ENCODE data around the gene CCNYL1. TPM values are rescaled to one million over a fixed set of nuclear protein-coding genes. Genes with fewer than 3 reads are reported as not detected.
"Not testable (repeated sequence)": the region's sequence is repeated elsewhere in the genome, so short reads cannot be mapped to it uniquely, and the experiment has no call there.

Gene CCNYL1
- total RNA-seq, 2 donors from 2014 or later, result 5.1 to 7.0 TPM

GRCh38 chr2:207750345-207750744, 38.9 kb downstream of the CCNYL1 start:
- Mint-ChIP-seq H3K36me3 (ENCODE audit: insufficient read depth in 2 of 2) (peaks cover 0 to 4% of the 10 kb centered on the region in 2 donors), H3K27me3 (ENCODE audit: low read depth) (no peaks in the 10 kb centered on the region), H3K4me3 (no peak overlapping the region)

DNA sequence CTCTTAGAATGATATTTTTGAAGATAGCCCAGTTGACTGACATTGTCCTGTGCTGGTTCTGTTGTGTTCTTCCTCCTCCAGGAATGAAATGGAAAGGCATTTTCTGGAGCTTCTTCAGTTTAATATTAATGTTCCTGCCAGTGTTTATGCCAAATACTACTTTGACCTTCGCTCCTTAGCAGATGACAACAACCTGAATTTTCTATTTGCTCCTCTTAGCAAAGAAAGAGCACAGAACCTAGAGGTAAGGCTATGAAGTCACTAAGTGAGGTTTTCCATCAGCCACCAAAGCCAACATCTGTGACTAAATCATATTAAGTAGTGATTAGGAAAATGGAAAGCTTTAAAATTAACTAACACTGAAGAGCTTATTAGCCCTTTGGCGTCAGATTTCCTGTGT, 39.4 kb downstream of the CCNYL1 start:
- peaks cover 0 to 4% of the 10 kb centered on the region in 2 donors for H3K36me3 Mint-ChIP-seq (ENCODE audit: insufficient read depth in 2 of 2)
- H3K27me3 Mint-ChIP-seq (ENCODE audit: low read depth), result no peaks in the 10 kb centered on the region
- no peak overlapping the region for H3K4me3 Mint-ChIP-seq
- no peaks in the 10 kb centered on the region for H3K4me1 Mint-ChIP-seq (ENCODE audit: low read depth)
- ATAC-seq (replicated peaks in 1 of 2), result no peak
- DNase-seq, result no peak
- no peak overlapping the region for H3K27ac Mint-ChIP-seq
- no peaks in the 10 kb centered on the region for H3K9me3 Mint-ChIP-seq

More at GRCh38 chr2:207750345-207750744, 38.9 kb downstream of the CCNYL1 start:
- Mint-ChIP-seq H3K27ac (no peak overlapping the region), H3K4me1 (ENCODE audit: low read depth) (no peaks in the 10 kb centered on the region), H3K9me3 (no peaks in the 10 kb centered on the region)
- ATAC-seq (replicated peaks in 1 of 2), result no peak
- no peak for DNase-seq

DNA sequence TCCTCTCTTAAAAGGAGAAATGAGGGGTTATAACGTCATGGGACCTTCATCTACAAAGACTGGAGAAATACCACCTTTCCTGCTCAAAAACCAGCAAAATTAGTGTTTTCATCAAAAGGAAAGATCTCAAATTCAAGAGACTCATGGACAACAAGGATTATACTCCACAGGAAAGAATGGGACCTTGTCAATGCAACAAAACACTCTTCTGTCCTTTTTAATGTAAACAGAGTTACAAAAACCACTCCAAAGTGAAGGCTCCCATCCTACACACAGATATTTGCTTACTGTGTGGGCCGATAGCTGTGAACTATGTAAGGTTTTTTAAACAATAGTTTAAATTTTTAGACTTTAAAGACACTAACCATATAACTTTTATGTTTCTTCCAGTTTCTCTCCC, 42.2 kb downstream of the CCNYL1 start:
- not testable (repeated sequence) for ATAC-seq (replicated peaks in 1 of 2)

DNA sequence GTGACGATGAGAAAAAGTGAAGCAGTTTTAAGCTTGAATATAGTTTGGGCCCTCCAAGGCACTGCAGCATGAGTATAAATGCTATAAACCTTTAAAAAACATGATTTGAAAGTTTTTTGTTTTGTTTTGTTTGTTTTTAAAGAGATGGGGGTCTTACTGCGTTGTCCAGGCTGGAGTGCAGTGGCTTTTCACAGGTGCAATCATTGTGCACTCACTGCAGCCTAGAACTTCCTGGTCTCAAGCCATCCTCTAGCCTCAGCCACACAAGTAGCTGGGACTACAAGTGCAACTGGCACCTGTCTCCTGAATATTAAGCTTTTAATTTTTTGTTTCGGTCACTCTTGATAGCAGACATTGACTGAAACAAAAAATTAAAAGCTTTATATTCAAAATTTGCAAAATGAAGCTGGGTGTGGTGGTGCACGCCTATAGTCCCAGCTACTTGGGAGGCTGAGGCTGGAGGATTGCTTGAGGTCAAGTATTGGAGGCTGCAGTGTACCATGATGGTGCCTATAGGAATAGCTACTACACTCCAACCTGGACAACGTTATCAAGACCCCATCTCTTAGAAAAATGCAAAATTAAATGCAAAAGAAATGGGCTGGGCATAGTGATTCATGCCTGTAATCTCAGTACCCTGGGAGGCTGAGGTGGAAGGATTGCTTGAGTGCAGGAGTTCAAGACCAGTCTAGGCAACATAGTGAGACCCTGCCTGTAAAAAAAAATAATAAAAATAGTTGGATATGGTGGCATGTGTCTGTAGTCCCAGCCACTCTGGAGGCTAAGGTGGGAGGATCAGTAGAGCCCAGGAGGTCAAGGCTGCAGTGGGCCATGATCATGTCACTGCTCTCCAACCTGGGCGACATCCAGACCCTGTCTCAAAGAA, 43.3 kb downstream of the CCNYL1 start:
- H3K27ac Mint-ChIP-seq, result no peak overlapping the region
- H3K27me3 Mint-ChIP-seq (ENCODE audit: low read depth), result peaks cover under 1% of the 10 kb centered on the region
- DNase-seq, result no peak
- H3K36me3 Mint-ChIP-seq (ENCODE audit: insufficient read depth in 2 of 2), result peaks cover 0 to 4% of the 10 kb centered on the region in 2 donors
- H3K9me3 Mint-ChIP-seq, result no peaks in the 10 kb centered on the region
- H3K4me1 Mint-ChIP-seq (ENCODE audit: low read depth), result no peaks in the 10 kb centered on the region
- ATAC-seq (replicated peaks in 1 of 2), result no peak
- H3K4me3 Mint-ChIP-seq, result no peak overlapping the region

More for the DNA sequence above, 42.2 kb downstream of the CCNYL1 start:
- not testable (repeated sequence) for H3K9me3 Mint-ChIP-seq; DNase-seq; H3K4me3 Mint-ChIP-seq; H3K4me1 Mint-ChIP-seq (ENCODE audit: low read depth); H3K27ac Mint-ChIP-seq; H3K36me3 Mint-ChIP-seq (ENCODE audit: insufficient read depth in 2 of 2); H3K27me3 Mint-ChIP-seq (ENCODE audit: low read depth)

GRCh38 chr2:207758025-207758424, 46.6 kb downstream of the CCNYL1 start:
- ATAC-seq (replicated peaks in 1 of 2) (no peak), DNase-seq (no peak)
- Mint-ChIP-seq H3K27me3 (ENCODE audit: low read depth) (peaks cover 15% of the 10 kb centered on the region), H3K4me1 (ENCODE audit: low read depth) (no peaks in the 10 kb centered on the region), H3K27ac (no peak overlapping the region), H3K36me3 (ENCODE audit: insufficient read depth in 2 of 2) (peaks cover 0 to 2% of the 10 kb centered on the region in 2 donors), H3K4me3 (no peak overlapping the region), H3K9me3 (no peaks in the 10 kb centered on the region)

- H3K9me3 Mint-ChIP-seq, result no peaks in the 10 kb centered on the region
- H3K4me1 Mint-ChIP-seq (ENCODE audit: low read depth), result no peaks in the 10 kb centered on the region
- peaks cover 30% of the 10 kb centered on the region for H3K27me3 Mint-ChIP-seq (ENCODE audit: low read depth)
- no peak overlapping the region for H3K4me3 Mint-ChIP-seq
- no peak for ATAC-seq (replicated peaks in 1 of 2)
- no peak for DNase-seq
- no peaks in the 10 kb centered on the region for H3K36me3 Mint-ChIP-seq (ENCODE audit: insufficient read depth in 2 of 2)
- no peak overlapping the region for H3K27ac Mint-ChIP-seq
Measured at GRCh38 chr2:207759890-207760289, 48.5 kb downstream of the CCNYL1 start.

DNA sequence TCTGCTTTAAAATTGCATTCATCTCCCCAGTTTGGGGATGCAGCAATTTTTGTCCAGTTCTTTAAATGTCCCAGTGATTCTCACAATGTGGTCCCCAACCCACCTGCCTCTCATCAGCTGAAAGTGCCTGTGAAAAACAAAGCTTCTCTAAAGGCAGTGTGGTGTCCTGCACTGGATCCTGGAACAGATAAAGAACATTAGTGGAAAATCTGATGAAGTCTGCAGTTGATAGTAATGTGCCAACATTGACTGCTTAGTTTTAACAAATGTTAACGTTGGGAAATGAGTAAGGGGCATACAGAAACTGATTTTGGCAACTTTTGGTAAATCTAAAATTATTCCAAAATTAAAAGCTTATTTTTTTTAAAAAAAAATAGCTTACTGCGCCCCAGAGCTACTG, 49.0 kb downstream of the CCNYL1 start:
- Mint-ChIP-seq H3K27ac (no peak overlapping the region), H3K4me3 (no peak overlapping the region), H3K9me3 (no peaks in the 10 kb centered on the region), H3K27me3 (ENCODE audit: low read depth) (peaks cover 35% of the 10 kb centered on the region), H3K4me1 (ENCODE audit: low read depth) (no peaks in the 10 kb centered on the region), H3K36me3 (ENCODE audit: insufficient read depth in 2 of 2) (no peaks in the 10 kb centered on the region)
- DNase-seq, result no peak
- ATAC-seq (replicated peaks in 1 of 2), result no peak

DNA sequence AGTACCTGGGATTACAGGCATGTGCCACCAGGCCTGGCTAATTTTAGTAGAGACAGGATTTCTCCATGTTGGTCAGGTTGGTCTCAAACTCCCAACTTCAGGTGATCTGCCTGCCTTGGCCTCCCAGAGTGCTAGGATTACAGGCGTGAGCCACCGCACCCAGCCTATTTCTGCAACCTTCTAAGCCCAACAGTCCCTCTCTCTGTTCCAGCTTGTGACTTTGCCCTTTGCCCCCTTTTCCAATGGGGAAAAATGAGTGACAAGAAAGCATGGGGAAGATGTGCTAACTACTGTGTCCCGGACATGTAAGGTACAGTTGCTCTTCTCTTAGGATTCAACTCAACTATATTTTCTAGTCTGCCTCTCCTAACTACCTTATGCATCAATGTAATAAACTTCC, 50.0 kb downstream of the CCNYL1 start:
- DNase-seq; H3K9me3 Mint-ChIP-seq; H3K4me3 Mint-ChIP-seq; ATAC-seq (replicated peaks in 1 of 2); H3K4me1 Mint-ChIP-seq (ENCODE audit: low read depth); H3K36me3 Mint-ChIP-seq (ENCODE audit: insufficient read depth in 2 of 2); H3K27ac Mint-ChIP-seq: not testable (repeated sequence)
- peaks cover 45% of the 10 kb centered on the region for H3K27me3 Mint-ChIP-seq (ENCODE audit: low read depth)

DNA sequence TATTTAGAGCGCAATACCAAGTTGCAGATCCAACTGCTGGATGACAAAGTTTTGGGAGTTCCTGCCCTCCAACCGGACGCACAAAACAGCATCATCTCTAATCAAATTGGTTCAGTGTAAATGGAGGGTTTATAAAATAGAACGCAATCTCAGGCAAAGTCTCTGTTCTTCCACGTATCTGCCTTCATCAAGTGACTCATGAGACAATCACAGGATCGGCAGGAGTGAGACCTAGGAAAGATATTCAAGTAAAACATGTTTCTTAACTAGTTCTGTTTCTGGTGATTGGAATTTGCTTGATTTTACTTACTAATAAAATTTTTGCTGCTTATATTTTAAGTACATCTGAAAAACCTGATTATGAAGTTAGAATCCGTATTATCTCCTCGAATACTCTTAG, 50.7 kb downstream of the CCNYL1 start:
- ATAC-seq (replicated peaks in 1 of 2), result no peak
- Mint-ChIP-seq H3K36me3 (ENCODE audit: insufficient read depth in 2 of 2) (no peaks in the 10 kb centered on the region), H3K27ac (no peak overlapping the region), H3K4me3 (no peak overlapping the region), H3K4me1 (ENCODE audit: low read depth) (peaks cover 2% of the 10 kb centered on the region), H3K9me3 (no peaks in the 10 kb centered on the region), H3K27me3 (ENCODE audit: low read depth) (peaks cover 51% of the 10 kb centered on the region)
- no peak for DNase-seq

GRCh38 chr2:207763303-207763917, 52.0 kb downstream of the CCNYL1 start:
- Mint-ChIP-seq H3K27me3 (ENCODE audit: low read depth) (peaks cover 59% of the 10 kb centered on the region), H3K36me3 (ENCODE audit: insufficient read depth in 2 of 2) (peaks cover 3 to 5% of the 10 kb centered on the region in 2 donors), H3K9me3 (no peaks in the 10 kb centered on the region), H3K4me1 (ENCODE audit: low read depth) (peaks cover 13% of the 10 kb centered on the region), H3K27ac (no peak overlapping the region), H3K4me3 (no peak overlapping the region)
- DNase-seq (no peak), ATAC-seq (replicated peaks in 1 of 2) (no peak)

- Mint-ChIP-seq H3K36me3 (ENCODE audit: insufficient read depth in 2 of 2) (peaks cover 3 to 5% of the 10 kb centered on the region in 2 donors), H3K27ac (no peak overlapping the region), H3K4me1 (ENCODE audit: low read depth) (peaks cover 15% of the 10 kb centered on the region), H3K27me3 (ENCODE audit: low read depth) (peaks cover 59% of the 10 kb centered on the region), H3K9me3 (no peaks in the 10 kb centered on the region), H3K4me3 (no peak overlapping the region)
- no peak for ATAC-seq (replicated peaks in 1 of 2)
- DNase-seq, result no peak
Measured at GRCh38 chr2:207764096-207764630, 52.7 kb downstream of the CCNYL1 start.

GRCh38 chr2:207765547-207765946, 54.1 kb downstream of the CCNYL1 start:
- Mint-ChIP-seq H3K36me3 (ENCODE audit: insufficient read depth in 2 of 2) (peaks cover 3 to 5% of the 10 kb centered on the region in 2 donors), H3K27ac (no peak overlapping the region)
- no peak for ATAC-seq (replicated peaks in 1 of 2)

DNA sequence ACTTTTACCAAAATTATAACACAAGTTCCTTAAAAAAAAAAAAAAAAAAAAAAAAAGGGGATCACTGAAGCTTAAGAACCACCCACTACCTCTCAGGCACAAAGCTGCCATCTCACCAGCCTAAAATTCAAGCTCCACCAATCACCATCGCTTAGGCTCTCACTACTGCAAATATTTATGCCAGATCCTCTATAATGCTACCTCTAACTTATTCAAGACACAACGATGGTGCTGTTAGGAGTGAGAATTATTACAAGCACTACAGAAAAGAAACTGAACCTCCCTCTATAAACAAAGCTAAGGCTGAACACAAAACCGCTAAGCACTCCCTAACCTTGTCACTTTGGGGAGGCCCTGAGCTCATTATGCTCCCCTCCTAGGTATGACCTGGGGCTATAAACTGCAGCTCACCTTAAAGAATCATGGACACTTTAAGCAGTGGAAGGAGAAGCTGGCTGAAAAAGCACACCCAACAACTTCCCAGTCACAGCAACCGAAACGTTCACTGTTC, 54.7 kb downstream of the CCNYL1 start:
- DNase-seq (no peak), ATAC-seq (replicated peaks in 1 of 2) (no peak)
- Mint-ChIP-seq H3K4me3 (peak overlapping the region; percentile 11 to 88), H3K4me1 (ENCODE audit: low read depth) (peaks cover 27% of the 10 kb centered on the region), H3K27ac (no peak overlapping the region), H3K36me3 (ENCODE audit: insufficient read depth in 2 of 2) (peaks cover 3 to 5% of the 10 kb centered on the region in 2 donors), H3K9me3 (no peaks in the 10 kb centered on the region), H3K27me3 (ENCODE audit: low read depth) (peaks cover 55% of the 10 kb centered on the region)

More at GRCh38 chr2:207765547-207765946, 54.1 kb downstream of the CCNYL1 start:
- Mint-ChIP-seq H3K4me3 (no peak overlapping the region), H3K9me3 (no peaks in the 10 kb centered on the region), H3K4me1 (ENCODE audit: low read depth) (peaks cover 21% of the 10 kb centered on the region), H3K27me3 (ENCODE audit: low read depth) (peaks cover 56% of the 10 kb centered on the region)
- DNase-seq, result no peak
